Thymus (tissue), 11 donors: ENCODE results near the gene SLC30A3. TPM values are rescaled to one million over a fixed set of nuclear protein-coding genes. Genes with fewer than 3 reads are reported as not detected.

Experiments used
- DNase-seq, 9 donors: peaks; one replicate each; pipeline ENCODE4 v3.0.0-alpha.2; 2013; ENCODE audit warnings: low spot score in 9 of 9, low read depth in 6 of 9, missing footprints in 1 of 9
- H3K27ac ChIP-seq, 2 donors: one replicate each; pipeline ENCODE4 v1.5.1; 2013; ENCODE audit warnings: control low read depth in 1 of 2, low read depth in 1 of 2, low read length in 1 of 2, mild to moderate bottlenecking in 1 of 2, moderate library complexity in 1 of 2
- H3K27me3 ChIP-seq, 2 donors: one replicate each; pipeline ENCODE4 v1.5.1; 2013; ENCODE audit warnings: low read length in 1 of 2; ENCODE audit not compliant: control insufficient read depth in 2 of 2, insufficient read depth in 1 of 2
- H3K36me3 ChIP-seq, 2 donors: one replicate each; pipeline ENCODE4 v1.5.1; 2013; ENCODE audit warnings: low read length in 1 of 2, mild to moderate bottlenecking in 1 of 2, moderate library complexity in 1 of 2; ENCODE audit not compliant: control insufficient read depth in 2 of 2, insufficient read depth in 2 of 2
- H3K4me1 ChIP-seq, 2 donors: one replicate each; pipeline ENCODE4 v1.5.1; 2013; ENCODE audit warnings: low read length in 2 of 2; ENCODE audit not compliant: control insufficient read depth in 2 of 2, insufficient read depth in 2 of 2
- H3K4me3 ChIP-seq, 2 donors: one replicate each; pipeline ENCODE4 v1.5.1; 2013; ENCODE audit warnings: low read length in 2 of 2, control low read depth in 1 of 2, mild to moderate bottlenecking in 1 of 2
- H3K9me3 ChIP-seq, 2 donors: one replicate each; pipeline ENCODE4 v1.5.1; 2013; ENCODE audit warnings: low read length in 1 of 2, mild to moderate bottlenecking in 1 of 2; ENCODE audit not compliant: control insufficient read depth in 2 of 2, insufficient read depth in 1 of 2
- WGBS: extraction: QIAGEN DNeasy Blood & Tissue Kit; methylation state at CpG from one replicate; pipeline ENCODE4 v1.1.7; 2013; 5-methylcytosine and 5-hydroxymethylcytosine counted together
- polyA plus RNA-seq: library from polyadenylated mRNA; stranded (reverse); fragments of 200-250 nt; gene quantifications from one replicate; pipeline ENCODE4 v1.2.3, GENCODE V29; 2013
- total RNA-seq: library from RNA; stranded (reverse); fragments of 120-200 nt; gene quantifications from one replicate; pipeline ENCODE4 v1.2.4, GENCODE V29; 2013
- donor health status: healthy.

SLC30A3 gene
- total and polyA plus RNA-seq, 2 donors: 0.05 to 0.18 TPM

- no peaks in the 10 kb centered on the region for H3K9me3 ChIP-seq
- 99% methylated on average over 4 of the region's 4 CpGs for whole genome bisulfite sequencing
- H3K27ac ChIP-seq: no peak overlapping the region
- H3K36me3 ChIP-seq: peaks cover 42 to 57% of the 10 kb centered on the region in 2 donors
- no peak overlapping the region for H3K4me3 ChIP-seq
- no peaks in the 10 kb centered on the region for H3K27me3 ChIP-seq
- DNase-seq: no peak
- peaks cover 6 to 21% of the 10 kb centered on the region in 2 donors for H3K4me1 ChIP-seq
Observed at GRCh38 chr2:27208486-27209050, 54.3 kb downstream of the SLC30A3 start.

GRCh38 chr2:27206346-27206745 lies 56.5 kb downstream of the SLC30A3 start:
- no peak overlapping the region for H3K27ac ChIP-seq
- 98% methylated on average over 6 of the region's 6 CpGs for WGBS

GRCh38 chr2:27205206-27205605 lies 57.6 kb downstream of the SLC30A3 start:
- no peak for DNase-seq

More at GRCh38 chr2:27206346-27206745, 56.5 kb downstream of the SLC30A3 start:
- no peaks in the 10 kb centered on the region for H3K9me3 ChIP-seq
- peaks cover 51 to 70% of the 10 kb centered on the region in 2 donors for H3K36me3 ChIP-seq
- no peaks in the 10 kb centered on the region for H3K27me3 ChIP-seq
- DNase-seq: no peak
- H3K4me1 ChIP-seq: peaks cover 0 to 12% of the 10 kb centered on the region in 2 donors
- H3K4me3 ChIP-seq: no peak overlapping the region

DNA sequence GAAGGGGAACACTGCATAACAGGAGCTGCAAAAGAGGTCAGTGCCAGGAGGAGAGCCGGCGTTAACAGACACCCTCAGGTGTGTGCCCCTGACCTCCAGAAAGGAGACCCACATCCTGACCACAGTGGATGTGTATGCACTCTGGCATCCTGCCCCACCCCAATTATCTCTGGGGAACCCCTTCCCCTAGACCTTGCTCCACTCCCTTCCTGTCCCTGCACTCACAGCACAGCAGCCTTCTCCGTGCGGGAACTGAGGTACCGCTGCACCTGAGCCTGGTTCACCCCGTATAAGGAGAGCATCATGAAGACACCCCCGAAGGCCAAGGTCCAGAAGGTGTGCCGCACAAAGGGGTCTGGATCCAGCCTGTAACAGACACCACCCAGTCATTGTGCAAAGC lies 58.3 kb downstream of the SLC30A3 start:
- H3K4me1 ChIP-seq: peaks cover 0 to under 1% of the 10 kb centered on the region in 2 donors
- no peak for DNase-seq
- peaks cover 64 to 70% of the 10 kb centered on the region in 2 donors for H3K36me3 ChIP-seq
- no peaks in the 10 kb centered on the region for H3K27me3 ChIP-seq
- no peaks in the 10 kb centered on the region for H3K9me3 ChIP-seq
- no peak overlapping the region for H3K27ac ChIP-seq
- H3K4me3 ChIP-seq: no peak overlapping the region
- WGBS: 99% methylated on average over 8 of the region's 8 CpGs

More at GRCh38 chr2:27205206-27205605, 57.6 kb downstream of the SLC30A3 start:
- peaks cover 61 to 73% of the 10 kb centered on the region in 2 donors for H3K36me3 ChIP-seq
- no peaks in the 10 kb centered on the region for H3K27me3 ChIP-seq
- H3K27ac ChIP-seq: no peak overlapping the region
- WGBS: 92% methylated on average over 8 of the region's 8 CpGs
- no peaks in the 10 kb centered on the region for H3K9me3 ChIP-seq
- H3K4me1 ChIP-seq: peaks cover 0 to 7% of the 10 kb centered on the region in 2 donors
- no peak overlapping the region for H3K4me3 ChIP-seq

DNA sequence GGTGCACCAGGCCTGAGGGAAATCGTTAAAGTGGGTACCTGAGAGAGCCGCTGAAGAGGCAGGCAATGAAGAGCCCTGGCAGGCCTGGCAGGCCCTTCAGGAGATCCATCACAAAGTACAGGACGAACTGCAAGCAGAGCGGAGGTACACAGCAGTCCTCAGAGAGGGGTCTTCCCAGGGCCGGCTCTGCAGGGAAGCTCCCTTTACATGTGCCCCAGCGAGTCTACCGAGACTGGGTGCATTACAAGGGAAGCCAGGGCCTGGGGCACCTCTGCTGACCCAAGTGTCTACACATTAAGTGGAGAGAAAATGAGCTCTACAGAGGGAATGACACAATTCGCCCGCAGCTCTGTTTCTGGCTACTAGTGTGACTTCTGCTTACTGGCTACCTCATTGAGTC lies 59.1 kb downstream of the SLC30A3 start:
- DNase-seq: no peak
- 98% methylated on average over 9 of the region's 9 CpGs for WGBS
- no peaks in the 10 kb centered on the region for H3K27me3 ChIP-seq
- H3K27ac ChIP-seq: no peak overlapping the region
- no peak overlapping the region for H3K4me3 ChIP-seq
- H3K36me3 ChIP-seq: peaks cover 64 to 66% of the 10 kb centered on the region in 2 donors
- H3K4me1 ChIP-seq: no peaks in the 10 kb centered on the region
- no peaks in the 10 kb centered on the region for H3K9me3 ChIP-seq

Other genes with a start within 250 kb of the SLC30A3 start
- gene TMEM214, start 230.1 kb downstream of the SLC30A3 start, total RNA-seq: 8.8 TPM
- gene TMEM214, start 230.1 kb downstream of the SLC30A3 start, polyA plus RNA-seq: 30.3 TPM
- gene AGBL5, start 211.4 kb downstream of the SLC30A3 start, total RNA-seq: 18.5 TPM
- gene AGBL5, start 211.4 kb downstream of the SLC30A3 start, polyA plus RNA-seq: 11.0 TPM
- gene OST4, start 191.4 kb downstream of the SLC30A3 start, total RNA-seq: 388 TPM
- gene OST4, start 191.4 kb downstream of the SLC30A3 start, polyA plus RNA-seq: 516 TPM
- 9.2 TPM for gene EMILIN1, start 184.4 kb downstream of the SLC30A3 start, total RNA-seq
- gene EMILIN1, start 184.4 kb downstream of the SLC30A3 start, polyA plus RNA-seq: 8.9 TPM
- gene KHK, start 176.3 kb downstream of the SLC30A3 start, total RNA-seq: 1.5 TPM
- 2.5 TPM for gene KHK, start 176.3 kb downstream of the SLC30A3 start, polyA plus RNA-seq
- 0.57 TPM for gene CGREF1, start 143.9 kb downstream of the SLC30A3 start, total RNA-seq
- 0.43 TPM for gene CGREF1, start 143.9 kb downstream of the SLC30A3 start, polyA plus RNA-seq
- 0.09 TPM for gene ABHD1, start 139.2 kb downstream of the SLC30A3 start, total RNA-seq
- 0.27 TPM for gene ABHD1, start 139.2 kb downstream of the SLC30A3 start, polyA plus RNA-seq
- gene PREB, start 128.4 kb downstream of the SLC30A3 start, total RNA-seq: 41.3 TPM
- gene PREB, start 128.4 kb downstream of the SLC30A3 start, polyA plus RNA-seq: 56.9 TPM
- not detected for gene PRR30, start 123.6 kb downstream of the SLC30A3 start, total RNA-seq
- not detected for gene PRR30, start 123.6 kb downstream of the SLC30A3 start, polyA plus RNA-seq
- 0.14 TPM for gene TCF23, start 114.0 kb downstream of the SLC30A3 start, total RNA-seq
- gene TCF23, start 114.0 kb downstream of the SLC30A3 start, polyA plus RNA-seq: 0.05 TPM
- 109 TPM for gene ATRAID, start 51.0 kb downstream of the SLC30A3 start, total RNA-seq
- 125 TPM for gene ATRAID, start 51.0 kb downstream of the SLC30A3 start, polyA plus RNA-seq
- gene SLC5A6, start 50.8 kb downstream of the SLC30A3 start, total RNA-seq: 15.8 TPM
- 24.3 TPM for gene SLC5A6, start 50.8 kb downstream of the SLC30A3 start, polyA plus RNA-seq
- gene CAD, start 45.7 kb downstream of the SLC30A3 start, total RNA-seq: 14.8 TPM
- 18.6 TPM for gene CAD, start 45.7 kb downstream of the SLC30A3 start, polyA plus RNA-seq
- gene DNAJC5G, start 12.4 kb upstream of the SLC30A3 start, total RNA-seq: not detected
- gene DNAJC5G, start 12.4 kb upstream of the SLC30A3 start, polyA plus RNA-seq: 0.02 TPM
- 0.14 TPM for gene TRIM54, start 19.4 kb upstream of the SLC30A3 start, total RNA-seq
- gene TRIM54, start 19.4 kb upstream of the SLC30A3 start, polyA plus RNA-seq: 0.52 TPM
- 1.0 TPM for gene UCN, start 45.4 kb upstream of the SLC30A3 start, total RNA-seq
- gene UCN, start 45.4 kb upstream of the SLC30A3 start, polyA plus RNA-seq: 8.1 TPM
- 51.1 TPM for gene MPV17, start 60.0 kb upstream of the SLC30A3 start, total RNA-seq
- gene MPV17, start 60.0 kb upstream of the SLC30A3 start, polyA plus RNA-seq: 94.1 TPM
- 31.1 TPM for gene GTF3C2, start 93.7 kb upstream of the SLC30A3 start, total RNA-seq
- gene GTF3C2, start 93.7 kb upstream of the SLC30A3 start, polyA plus RNA-seq: 39.9 TPM
- 30.5 TPM for gene EIF2B4, start 107.3 kb upstream of the SLC30A3 start, total RNA-seq
- 56.0 TPM for gene EIF2B4, start 107.3 kb upstream of the SLC30A3 start, polyA plus RNA-seq
- 83.6 TPM for gene SNX17, start 107.6 kb upstream of the SLC30A3 start, total RNA-seq
- 77.8 TPM for gene SNX17, start 107.6 kb upstream of the SLC30A3 start, polyA plus RNA-seq
- 9.3 TPM for gene ZNF513, start 117.7 kb upstream of the SLC30A3 start, total RNA-seq
- 30.7 TPM for gene ZNF513, start 117.7 kb upstream of the SLC30A3 start, polyA plus RNA-seq
- 68.6 TPM for gene PPM1G, start 146.5 kb upstream of the SLC30A3 start, total RNA-seq
- 50.4 TPM for gene PPM1G, start 146.5 kb upstream of the SLC30A3 start, polyA plus RNA-seq
- 43.9 TPM for gene NRBP1, start 165.6 kb upstream of the SLC30A3 start, total RNA-seq
- 56.4 TPM for gene NRBP1, start 165.6 kb upstream of the SLC30A3 start, polyA plus RNA-seq
- gene KRTCAP3, start 179.3 kb upstream of the SLC30A3 start, total RNA-seq: 1.6 TPM
- gene KRTCAP3, start 179.3 kb upstream of the SLC30A3 start, polyA plus RNA-seq: 13.9 TPM
- gene IFT172, start 226.7 kb upstream of the SLC30A3 start, total RNA-seq: 7.6 TPM
- gene IFT172, start 226.7 kb upstream of the SLC30A3 start, polyA plus RNA-seq: 34.2 TPM
- 0.85 TPM for gene FNDC4, start 232.2 kb upstream of the SLC30A3 start, total RNA-seq
- gene FNDC4, start 232.2 kb upstream of the SLC30A3 start, polyA plus RNA-seq: 4.3 TPM
- gene GCKR, start 233.8 kb upstream of the SLC30A3 start, total RNA-seq: not detected
- gene GCKR, start 233.8 kb upstream of the SLC30A3 start, polyA plus RNA-seq: 0.18 TPM